Activated CD8-positive, alpha-beta memory T cell treated with anti-CD3 and anti-CD28 coated beads for 48 hours (primary cell): ENCODE measurements around the gene FAM78B.

Experiments used
- DNase-seq, 3 experiments: peaks; one replicate each; pipeline ENCODE4 v3.0.0-alpha.2; 2020; ENCODE audit warnings: low read depth in 2 of 3, low spot score in 2 of 3

The FAM78B gene

GRCh38 chr1:166166698-166167571 is at the start of gene FAM78B:
Gene FAM78B (minus strand): TSS chr1:166167001. CDS start chr1:166166248, 753 bp downstream.
- DNase-seq, result peak in 2 of 3 experiments; percentile 23 to 24

GRCh38 chr1:166202546-166202945 is 35.7 kb upstream of the FAM78B start:
- DNase-seq, result no peak

GRCh38 chr1:166200743-166201142 is 33.9 kb upstream of the FAM78B start:
- DNase-seq, result no peak

GRCh38 chr1:166197597-166197996 is 30.8 kb upstream of the FAM78B start:
- no peak for DNase-seq

GRCh38 chr1:166197141-166197540 is 30.3 kb upstream of the FAM78B start:
- no peak for DNase-seq

- DNase-seq, result no peak
These were observed 26.4 kb upstream of the FAM78B start for GRCh38 chr1:166193057-166193698.

GRCh38 chr1:166190400-166190799 is 23.6 kb upstream of the FAM78B start:
- DNase-seq, result no peak

GRCh38 chr1:166189126-166189525 is 22.3 kb upstream of the FAM78B start:
- no peak for DNase-seq

GRCh38 chr1:166185526-166185925 is 18.7 kb upstream of the FAM78B start:
- no peak for DNase-seq

GRCh38 chr1:166184897-166185296 is 18.1 kb upstream of the FAM78B start:
- no peak for DNase-seq

GRCh38 chr1:166184012-166184411 is 17.2 kb upstream of the FAM78B start:
- DNase-seq, result no peak

- no peak for DNase-seq
These were observed 15.5 kb upstream of the FAM78B start for GRCh38 chr1:166182281-166182680.

- no peak for DNase-seq
These were observed 9.6 kb upstream of the FAM78B start for GRCh38 chr1:166176416-166176815.

GRCh38 chr1:166175032-166175431 is 8.2 kb upstream of the FAM78B start:
- no peak for DNase-seq

GRCh38 chr1:166174108-166174507 is 7.3 kb upstream of the FAM78B start:
- DNase-seq, result no peak

- DNase-seq, result no peak
These were observed 5.3 kb upstream of the FAM78B start for GRCh38 chr1:166172106-166172505.

GRCh38 chr1:166170726-166171125 is 3.9 kb upstream of the FAM78B start:
- DNase-seq, result no peak

- no peak for DNase-seq
These were observed 3.3 kb upstream of the FAM78B start for GRCh38 chr1:166170075-166170474.

GRCh38 chr1:166169182-166169581 is 2.4 kb upstream of the FAM78B start:
- no peak for DNase-seq

GRCh38 chr1:166167572-166167925 is 748 bp upstream of the FAM78B start:
- DNase-seq, result no peak

GRCh38 chr1:166166329-166166697 is 488 bp downstream of the FAM78B start:
- no peak for DNase-seq

GRCh38 chr1:166165661-166166328 is 1.0 kb downstream of the FAM78B start:
- no peak for DNase-seq
